Activated CD8-positive, alpha-beta memory T cell treated with anti-CD3 and anti-CD28 coated beads for 4 hours (primary cell): ENCODE measurements around the gene EHD1.

ENCODE experiments used
- DNase-seq, 2 donors: peaks; one replicate each; pipeline ENCODE4 v3.0.0-alpha.2; 2020; ENCODE audit warnings: low read depth in 2 of 2

EHD1 gene

GRCh38 chr11:64878494-64879243 is at the start of gene EHD1:
TSS of gene EHD1 (minus strand) at chr11:64878621. CDS start at chr11:64878464, 157 bp downstream.
- peak; percentile 99 to 100 for DNase-seq

GRCh38 chr11:64926689-64927088 is 48.3 kb upstream of the EHD1 start:
- DNase-seq, result no peak

GRCh38 chr11:64925536-64926436 is 47.4 kb upstream of the EHD1 start:
- DNase-seq, result no peak

GRCh38 chr11:64924910-64925284 is 46.5 kb upstream of the EHD1 start:
- DNase-seq, result no peak

GRCh38 chr11:64923944-64924909 is 45.8 kb upstream of the EHD1 start, which contains the start of gene PPP2R5B:
TSS of gene PPP2R5B (plus strand) at chr11:64924689. CDS start at chr11:64925735, 1,046 bp downstream.
- DNase-seq, result peak; percentile 81 to 83

GRCh38 chr11:64923151-64923661 is 44.8 kb upstream of the EHD1 start:
- DNase-seq, result no peak

GRCh38 chr11:64921384-64921783 is 43.0 kb upstream of the EHD1 start:
- no peak for DNase-seq

- DNase-seq, result no peak
Observed at GRCh38 chr11:64920124-64920523, 41.7 kb upstream of the EHD1 start.

- DNase-seq, result no peak
Observed at GRCh38 chr11:64919627-64920026, 41.2 kb upstream of the EHD1 start.

- DNase-seq, result no peak
Observed at GRCh38 chr11:64918017-64918416, 39.6 kb upstream of the EHD1 start.

GRCh38 chr11:64917663-64917995 is 39.2 kb upstream of the EHD1 start:
- DNase-seq, result no peak

GRCh38 chr11:64916775-64917662 is 38.6 kb upstream of the EHD1 start, which contains the start of gene ATG2A:
TSS of gene ATG2A (minus strand) at chr11:64917209. CDS start at chr11:64917135, 74 bp downstream.
- DNase-seq, result peak; percentile 97 to 98

GRCh38 chr11:64916040-64916774 is 37.8 kb upstream of the EHD1 start:
- DNase-seq, result no peak

- DNase-seq, result no peak
Observed at GRCh38 chr11:64915376-64915887, 37.0 kb upstream of the EHD1 start.

GRCh38 chr11:64914123-64914522 is 35.7 kb upstream of the EHD1 start:
- no peak for DNase-seq

GRCh38 chr11:64913171-64913727 is 34.8 kb upstream of the EHD1 start:
- DNase-seq, result no peak

- no peak for DNase-seq
Observed at GRCh38 chr11:64911689-64912088, 33.3 kb upstream of the EHD1 start.

GRCh38 chr11:64911142-64911541 is 32.7 kb upstream of the EHD1 start:
- DNase-seq, result no peak

GRCh38 chr11:64910451-64911093 is 32.2 kb upstream of the EHD1 start:
- DNase-seq, result no peak
